CD14-positive monocyte (primary cell): ENCODE results near the gene TRIM67. TPM values are rescaled to one million over a fixed set of nuclear protein-coding genes. Genes with fewer than 3 reads are reported as not detected.

Experiments used
- DNase-seq, 3 donors: peaks; one replicate each; pipeline ENCODE4 v3.0.0-alpha.2; 2011 to 2022
- H2AFZ ChIP-seq: 2 replicates; pipeline ENCODE4 v1.6.0; 2012; ENCODE audit warnings: mild to moderate bottlenecking, low read depth, low read length, inconsistent platforms; ENCODE audit not compliant: insufficient read depth, poor library complexity, severe bottlenecking
- H3K27ac ChIP-seq, 2 donors: 1 replicate in 1 of 2; 2 replicates in 1 of 2; pipeline ENCODE4 v1.5.1; 2012 to 2013; ENCODE audit warnings: low read length in 2 of 2, control low read depth in 1 of 2, inconsistent platforms in 1 of 2, low read depth in 1 of 2, mild to moderate bottlenecking in 1 of 2
- H3K27me3 ChIP-seq, 2 donors: one replicate each; pipeline versions ENCODE4 v1.6.0 to v1.6.1; 2011 to 2013; ENCODE audit warnings: low read length in 2 of 2; ENCODE audit not compliant: control insufficient read depth in 2 of 2, insufficient read depth in 2 of 2
- H3K36me3 ChIP-seq, 2 donors: replicated peaks in 1 of 2; 1 replicate in 1 of 2; 2 replicates in 1 of 2; pipeline versions ENCODE4 v1.5.1 to v1.6.1; 2012 to 2013; ENCODE audit warnings: low read length in 2 of 2, control low read depth in 1 of 2, inconsistent platforms in 1 of 2, mild to moderate bottlenecking in 1 of 2; ENCODE audit not compliant: insufficient read depth in 2 of 2, control insufficient read depth in 1 of 2
- H3K4me1 ChIP-seq, 2 donors: 1 replicate in 1 of 2; 2 replicates in 1 of 2; pipeline versions ENCODE4 v1.5.1 to v1.6.1; 2012 to 2013; ENCODE audit warnings: low read length in 2 of 2, control low read depth in 1 of 2, inconsistent platforms in 1 of 2, mild to moderate bottlenecking in 1 of 2, moderate library complexity in 1 of 2; ENCODE audit not compliant: insufficient read depth in 2 of 2, control insufficient read depth in 1 of 2
- H3K4me2 ChIP-seq: replicated peaks from 2 replicates; pipeline ENCODE3; 2012; ENCODE audit warnings: low read length, moderate library complexity, mild to moderate bottlenecking; ENCODE audit not compliant: poor library complexity, severe bottlenecking; ENCODE audit errors: extremely low read depth
- H3K4me3 ChIP-seq, 3 experiments: fragments of 200-600 bp in 1 of 3; sonication (generic) in 1 of 3; replicated peaks in 1 of 3; 1 replicate in 2 of 3; 2 replicates in 1 of 3; pipeline ENCODE4 v1.5.1; 2011 to 2013; ENCODE audit warnings: low read length in 3 of 3, mild to moderate bottlenecking in 3 of 3, control low read depth in 2 of 3, low read depth in 2 of 3, inconsistent platforms in 1 of 3, moderate library complexity in 1 of 3
- H3K79me2 ChIP-seq: 2 replicates; pipeline ENCODE4 v1.6.0; 2012; ENCODE audit warnings: mild to moderate bottlenecking, control low read depth, inconsistent platforms, low read length, moderate library complexity; ENCODE audit not compliant: insufficient read depth
- H3K9ac ChIP-seq: 2 replicates; pipeline ENCODE4 v1.6.0; 2017; ENCODE audit warnings: low read length, mild to moderate bottlenecking; ENCODE audit not compliant: insufficient read depth, poor library complexity, severe bottlenecking
- H3K9me3 ChIP-seq, 2 donors: replicated peaks in 1 of 2; 1 replicate in 1 of 2; 2 replicates in 1 of 2; pipeline versions ENCODE4 v1.5.1 to v1.6.1; 2012 to 2013; ENCODE audit warnings: low read length in 2 of 2, control low read depth in 1 of 2; ENCODE audit not compliant: control insufficient read depth in 1 of 2, insufficient read depth in 1 of 2
- H4K20me1 ChIP-seq: 2 replicates; pipeline ENCODE4 v1.6.0; 2012; ENCODE audit warnings: mild to moderate bottlenecking, low read length, control low read depth, moderate library complexity; ENCODE audit not compliant: insufficient read depth
- H3K27ac Mint-ChIP-seq, 7 donors: one replicate each; pipeline ENCODE4 v1.8.0; 2020; ENCODE audit warnings: mild to moderate bottlenecking in 7 of 7, mixed read lengths in 7 of 7, moderate library complexity in 6 of 7, inconsistent platforms in 2 of 7
- H3K27me3 Mint-ChIP-seq, 3 donors: one replicate each; pipeline ENCODE4 v1.8.0; 2021 to 2022; ENCODE audit warnings: low read depth in 3 of 3, mild to moderate bottlenecking in 3 of 3, mixed read lengths in 3 of 3, moderate library complexity in 3 of 3, inconsistent platforms in 1 of 3
- H3K36me3 Mint-ChIP-seq, 2 donors: one replicate each; pipeline ENCODE4 v1.8.0; 2020; ENCODE audit warnings: mixed read lengths in 2 of 2, inconsistent platforms in 1 of 2, mild to moderate bottlenecking in 1 of 2
- H3K4me1 Mint-ChIP-seq: one replicate; pipeline ENCODE4 v1.8.0; 2020; ENCODE audit warnings: mild to moderate bottlenecking, mixed read lengths
- H3K4me3 Mint-ChIP-seq, 2 donors: one replicate each; pipeline ENCODE4 v1.8.0; 2020; ENCODE audit warnings: mild to moderate bottlenecking in 2 of 2, mixed read lengths in 2 of 2, moderate library complexity in 1 of 2
- H3K9me3 Mint-ChIP-seq, 7 donors: one replicate each; pipeline ENCODE4 v1.8.0; 2020 to 2022; ENCODE audit warnings: mixed read lengths in 7 of 7, mild to moderate bottlenecking in 6 of 7, moderate library complexity in 6 of 7, inconsistent platforms in 2 of 7
- WGBS: methylation state at CpG from one replicate; pipeline ENCODE4 v1.1.5; 2013; ENCODE audit warnings: missing lambda C conversion rate; ENCODE audit not compliant: insufficient coverage; 5-methylcytosine and 5-hydroxymethylcytosine counted together
- intact Hi-C, 2 donors: fragments of 100-400 bp; cut with micrococcal nuclease; formaldehyde crosslinking; loops; one replicate each; pipeline versions ENCODE4 v1.15.0 to v1.15.1; 2023
- polyA plus RNA-seq, 3 donors: library from polyadenylated mRNA; depleted of rRNA in 1 of 3; unstranded in 2 of 3; stranded (reverse) in 1 of 3; fragments of 300-500 nt in 2 of 3; fragments of >200 nt in 1 of 3; fragmentation: Illumina TruSeq in 2 of 3; gene quantifications; 1 replicate in 2 of 3; 2 replicates in 1 of 3; pipeline ENCODE4 v1.2.3, GENCODE V29; 2012 to 2021
- TF ChIP-seq, protein P1 (sequence below): fragments of 200-600 bp; IDR thresholded peaks from one replicate; pipeline ENCODE4 v1.8.0; 2022; ENCODE audit warnings: antibody characterized with exemption, mild to moderate bottlenecking

The TRIM67 gene
- polyA plus RNA-seq, 3 donors = not detected

DNA sequence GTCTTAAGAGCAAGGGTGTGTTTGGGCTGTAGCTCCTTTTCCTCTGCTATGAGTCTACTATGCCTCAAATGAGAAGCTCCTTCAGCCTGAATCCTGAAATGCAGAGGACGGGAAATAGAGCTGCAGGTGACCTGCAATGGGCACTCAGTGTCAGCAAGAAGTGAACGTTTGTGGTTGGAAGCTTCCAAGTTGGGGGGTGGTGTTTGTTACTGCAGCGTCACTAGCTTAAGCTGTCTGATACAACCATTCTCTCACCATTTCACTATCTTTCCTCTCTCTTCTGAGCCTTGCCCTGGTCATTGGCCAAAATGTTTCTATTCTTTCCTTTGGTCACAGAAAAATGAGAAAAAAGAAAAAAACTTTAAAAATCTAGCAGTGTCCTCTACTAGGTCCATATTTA, 19.4 kb downstream of the TRIM67 start:
- TF ChIP-seq, protein P1, sequence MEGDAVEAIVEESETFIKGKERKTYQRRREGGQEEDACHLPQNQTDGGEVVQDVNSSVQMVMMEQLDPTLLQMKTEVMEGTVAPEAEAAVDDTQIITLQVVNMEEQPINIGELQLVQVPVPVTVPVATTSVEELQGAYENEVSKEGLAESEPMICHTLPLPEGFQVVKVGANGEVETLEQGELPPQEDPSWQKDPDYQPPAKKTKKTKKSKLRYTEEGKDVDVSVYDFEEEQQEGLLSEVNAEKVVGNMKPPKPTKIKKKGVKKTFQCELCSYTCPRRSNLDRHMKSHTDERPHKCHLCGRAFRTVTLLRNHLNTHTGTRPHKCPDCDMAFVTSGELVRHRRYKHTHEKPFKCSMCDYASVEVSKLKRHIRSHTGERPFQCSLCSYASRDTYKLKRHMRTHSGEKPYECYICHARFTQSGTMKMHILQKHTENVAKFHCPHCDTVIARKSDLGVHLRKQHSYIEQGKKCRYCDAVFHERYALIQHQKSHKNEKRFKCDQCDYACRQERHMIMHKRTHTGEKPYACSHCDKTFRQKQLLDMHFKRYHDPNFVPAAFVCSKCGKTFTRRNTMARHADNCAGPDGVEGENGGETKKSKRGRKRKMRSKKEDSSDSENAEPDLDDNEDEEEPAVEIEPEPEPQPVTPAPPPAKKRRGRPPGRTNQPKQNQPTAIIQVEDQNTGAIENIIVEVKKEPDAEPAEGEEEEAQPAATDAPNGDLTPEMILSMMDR = no peak
- Histone ChIP-seq H3K4me3 (no peak overlapping the region), H3K9ac (no peak overlapping the region), H3K4me2 (no peak overlapping the region), H3K79me2 (no peaks in the 10 kb centered on the region), H3K9me3 (no peaks in the 10 kb centered on the region), H3K27me3 (peaks cover 2 to 14% of the 10 kb centered on the region in 2 donors), H3K27ac (no peak overlapping the region), H4K20me1 (no peaks in the 10 kb centered on the region), H3K36me3 (no peaks in the 10 kb centered on the region), H3K4me1 (no peaks in the 10 kb centered on the region), H2AFZ (no peak overlapping the region)
- WGBS = 100% methylated on average over 1 of the region's 3 CpGs
- Mint-ChIP-seq H3K4me3 (no peak overlapping the region), H3K36me3 (no peaks in the 10 kb centered on the region), H3K27me3 (peaks cover 16 to 41% (median 19%) of the 10 kb centered on the region in 3 donors), H3K9me3 (peaks cover 0 to 7% (median 3%) of the 10 kb centered on the region in 7 donors), H3K4me1 (no peaks in the 10 kb centered on the region), H3K27ac (no peak overlapping the region)
- intact Hi-C loops = no loop called here
- DNase-seq = no peak

DNA sequence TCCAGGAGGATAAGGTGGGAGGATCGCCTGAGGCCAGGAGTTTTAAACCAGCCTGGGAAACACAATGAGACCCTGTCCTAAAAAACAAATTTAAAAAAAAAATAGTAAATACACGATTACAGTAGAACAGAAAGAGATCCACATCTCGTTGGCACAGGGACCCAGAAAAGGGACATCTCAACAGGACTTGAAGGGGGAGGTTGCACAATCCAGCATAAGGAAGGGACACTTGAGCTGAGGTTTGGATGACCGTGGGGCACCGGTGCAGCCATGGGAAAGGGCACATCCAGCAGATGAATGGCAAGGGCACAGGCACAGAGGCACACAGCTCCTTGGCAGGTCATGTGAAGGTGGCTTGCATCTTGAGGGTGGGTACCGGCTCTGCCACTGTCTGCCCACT, 20.5 kb downstream of the TRIM67 start:
- Mint-ChIP-seq H3K27me3 (peaks cover 19 to 37% (median 20%) of the 10 kb centered on the region in 3 donors), H3K9me3 (peaks cover 0 to 7% (median 3%) of the 10 kb centered on the region in 7 donors), H3K27ac (no peak overlapping the region), H3K4me3 (no peak overlapping the region), H3K4me1 (no peaks in the 10 kb centered on the region), H3K36me3 (no peaks in the 10 kb centered on the region)
- H3K27me3 ChIP-seq = peaks cover 2 to 6% of the 10 kb centered on the region in 2 donors
- intact Hi-C loops = no loop called here
- no peak overlapping the region for H3K9ac ChIP-seq
- H3K79me2 ChIP-seq = no peaks in the 10 kb centered on the region
- H3K27ac ChIP-seq = no peak overlapping the region
- no peaks in the 10 kb centered on the region for H3K4me1 ChIP-seq
- DNase-seq = no peak
- no peaks in the 10 kb centered on the region for H3K36me3 ChIP-seq
- no peak overlapping the region for H3K4me3 ChIP-seq
- no peaks in the 10 kb centered on the region for H4K20me1 ChIP-seq
- H3K4me2 ChIP-seq = no peak overlapping the region
- TF ChIP-seq, protein P1 = no peak
- H3K9me3 ChIP-seq = no peaks in the 10 kb centered on the region
- no peak overlapping the region for H2AFZ ChIP-seq
- 81% methylated on average over 5 of the region's 6 CpGs for WGBS
